Measurements from ENCODE around the gene PARK7.

- TF ChIP-seq CTCF (conservative IDR thresholded peaks at IDR 0.05; ENCODE audit: low read length), result no peak
- no peak for TF ChIP-seq EZH2phosphoT487 (IDR thresholded peaks at IDR 0.05; ENCODE audit: borderline replicate concordance, low read depth, low read length)
Measured at GRCh38 chr1:8023995-8024313, 62.4 kb downstream of the PARK7 start.
